ENCODE data around the gene TCF12.

The TCF12 gene

GRCh38 chr15:57324590-57324890 is 406.1 kb downstream of the TCF12 start:
- no peak for TF ChIP-seq CTCF (IDR thresholded peaks at IDR 0.05)

- no peak for TF ChIP-seq CTCF (IDR thresholded peaks at IDR 0.05)
Observed at GRCh38 chr15:57324944-57325679, 406.7 kb downstream of the TCF12 start.

- no peak for TF ChIP-seq CTCF (IDR thresholded peaks at IDR 0.05)
Observed at GRCh38 chr15:57326196-57326595, 407.8 kb downstream of the TCF12 start.

- no peak for TF ChIP-seq CTCF (IDR thresholded peaks at IDR 0.05)
Observed at GRCh38 chr15:57327985-57328471, 409.6 kb downstream of the TCF12 start.

GRCh38 chr15:57328479-57328878 is 410.0 kb downstream of the TCF12 start:
- TF ChIP-seq CTCF (IDR thresholded peaks at IDR 0.05) = no peak

- no peak for TF ChIP-seq CTCF (IDR thresholded peaks at IDR 0.05)
Observed at GRCh38 chr15:57328897-57329296, 410.5 kb downstream of the TCF12 start.

GRCh38 chr15:57329582-57330367 is 411.3 kb downstream of the TCF12 start:
- no peak for TF ChIP-seq CTCF (IDR thresholded peaks at IDR 0.05)

Measured in LNCAP (cell line).